Measurements from ENCODE around the gene SLC7A8. TPM values are rescaled to one million over a fixed set of nuclear protein-coding genes. Genes with fewer than 3 reads are reported as not detected.

The SLC7A8 gene
- total and polyA plus RNA-seq, 2 experiments from 2014 or later, result 117 to 124 TPM

DNA sequence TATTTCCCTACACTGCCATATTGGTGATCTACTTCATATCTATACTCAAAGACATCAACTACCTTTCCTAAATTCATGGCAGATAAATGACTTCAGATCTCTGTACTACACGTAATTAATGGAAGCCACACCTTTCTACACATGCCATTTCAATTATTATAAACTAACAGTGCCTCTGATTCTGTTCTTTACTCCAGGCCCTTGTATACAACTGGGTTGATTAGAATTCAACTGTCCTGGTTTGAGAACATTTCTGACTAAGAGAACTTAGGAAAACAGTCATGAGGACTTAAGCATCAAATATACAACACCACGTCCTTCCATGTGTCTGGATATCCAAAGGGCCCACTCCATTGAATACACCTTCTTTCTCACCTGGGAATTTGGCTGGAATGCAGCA is 90.4 kb downstream of the SLC7A8 start (continued):
- TF ChIP-seq ZNF462 (CRISPR knock-in tag; IDR thresholded peaks at IDR 0.05), result no peak
- no peak for TF ChIP-seq POLR2AphosphoS5 (IDR thresholded peaks at IDR 0.05; ENCODE audit: low read depth)
- no peak for TF ChIP-seq STAT1 (IDR thresholded peaks at IDR 0.05; ENCODE audit: unreplicated experiment)
- no peak for TF ChIP-seq ZNF114 (CRISPR knock-in tag; IDR thresholded peaks at IDR 0.05)

DNA sequence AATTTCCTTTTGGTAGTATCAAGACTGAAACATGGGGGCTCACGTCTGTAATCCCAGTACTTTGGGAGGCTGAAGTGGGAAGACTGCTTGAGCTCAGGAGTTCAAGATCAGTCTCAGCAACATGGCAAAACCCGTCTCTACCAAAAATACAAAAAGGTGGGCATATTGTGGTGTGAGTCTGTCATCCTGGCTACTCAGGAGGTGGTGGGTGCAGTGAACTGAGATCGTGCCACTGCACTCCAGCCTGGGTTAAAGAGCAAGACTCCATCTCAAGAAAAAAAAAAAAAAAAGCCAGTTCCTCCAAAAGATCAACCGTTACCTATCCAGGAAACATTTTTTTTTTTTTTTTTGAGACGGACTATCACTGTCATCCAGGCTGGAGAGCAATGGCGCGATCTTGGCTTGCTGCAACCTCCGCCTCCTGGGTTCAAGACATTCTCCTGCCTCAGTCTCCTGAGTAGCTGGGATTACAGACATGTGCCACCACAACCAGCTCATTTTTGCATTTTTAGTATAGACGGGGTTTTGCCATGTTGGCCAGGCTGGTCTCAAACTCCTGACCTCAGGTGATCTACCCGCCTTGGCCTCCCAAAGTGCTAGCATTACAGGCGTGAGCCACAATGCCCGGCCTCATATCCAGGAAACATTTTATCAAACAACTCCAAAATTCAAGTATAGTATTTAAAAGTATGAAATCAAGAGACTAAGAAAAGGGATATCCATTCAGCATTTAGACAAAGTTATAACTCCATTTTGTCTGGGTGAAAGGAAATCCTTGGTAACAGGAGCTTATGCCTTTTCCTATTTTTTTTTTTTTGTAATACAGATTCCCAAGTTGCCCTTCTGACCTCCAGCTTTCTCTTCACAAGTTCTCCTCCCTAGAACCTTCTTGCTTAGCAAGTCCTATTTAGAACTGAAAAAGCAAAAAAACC is 91.9 kb downstream of the SLC7A8 start:
- Histone ChIP-seq H3K36me3 (ENCODE audit: insufficient read depth) (peaks cover 50% of the 10 kb centered on the region), H3K27ac (ENCODE audit: low read depth) (no peak overlapping the region), H3K4me3 (no peak overlapping the region), H3K4me2 (no peak overlapping the region), H3K79me2 (replicated peaks; ENCODE audit: insufficient read depth) (peaks cover 62% of the 10 kb centered on the region), H3F3A (replicated peaks; ENCODE audit: low read depth) (no peaks in the 10 kb centered on the region; the same call in 1 of the 2 replicates), H2AFZ (no peak overlapping the region), H3K9me2 (ENCODE audit: insufficient read depth) (no peaks in the 10 kb centered on the region), H3K27me3 (ENCODE audit: insufficient read depth) (no peaks in the 10 kb centered on the region), H3K4me1 (ENCODE audit: insufficient read depth) (peaks cover 7% of the 10 kb centered on the region), H4K20me1 (replicated peaks; ENCODE audit: insufficient read depth) (peaks cover 26% of the 10 kb centered on the region)
- no peak overlapping the region for H3K27ac Mint-ChIP-seq
- peaks cover 2% of the 10 kb centered on the region; the same call in 2 of the 3 replicates for H3K4me1 Mint-ChIP-seq
- ATAC-seq (no peak), DNase-seq (ENCODE audit: low spot score) (no peak)
- no peaks in the 10 kb centered on the region for H3K9me3 Mint-ChIP-seq
- TF ChIP-seq EZH2phosphoT487 (IDR thresholded peaks at IDR 0.05; ENCODE audit: unreplicated experiment), result no peak
- no peak for TF ChIP-seq EZH2 (IDR thresholded peaks at IDR 0.05; ENCODE audit: low read depth, unreplicated experiment)
- TF ChIP-seq, protein P1, sequence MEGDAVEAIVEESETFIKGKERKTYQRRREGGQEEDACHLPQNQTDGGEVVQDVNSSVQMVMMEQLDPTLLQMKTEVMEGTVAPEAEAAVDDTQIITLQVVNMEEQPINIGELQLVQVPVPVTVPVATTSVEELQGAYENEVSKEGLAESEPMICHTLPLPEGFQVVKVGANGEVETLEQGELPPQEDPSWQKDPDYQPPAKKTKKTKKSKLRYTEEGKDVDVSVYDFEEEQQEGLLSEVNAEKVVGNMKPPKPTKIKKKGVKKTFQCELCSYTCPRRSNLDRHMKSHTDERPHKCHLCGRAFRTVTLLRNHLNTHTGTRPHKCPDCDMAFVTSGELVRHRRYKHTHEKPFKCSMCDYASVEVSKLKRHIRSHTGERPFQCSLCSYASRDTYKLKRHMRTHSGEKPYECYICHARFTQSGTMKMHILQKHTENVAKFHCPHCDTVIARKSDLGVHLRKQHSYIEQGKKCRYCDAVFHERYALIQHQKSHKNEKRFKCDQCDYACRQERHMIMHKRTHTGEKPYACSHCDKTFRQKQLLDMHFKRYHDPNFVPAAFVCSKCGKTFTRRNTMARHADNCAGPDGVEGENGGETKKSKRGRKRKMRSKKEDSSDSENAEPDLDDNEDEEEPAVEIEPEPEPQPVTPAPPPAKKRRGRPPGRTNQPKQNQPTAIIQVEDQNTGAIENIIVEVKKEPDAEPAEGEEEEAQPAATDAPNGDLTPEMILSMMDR (conservative IDR thresholded peaks at IDR 0.05; ENCODE audit: low read depth in 2 of 2), result no peak
- TF ChIP-seq, protein P2, sequence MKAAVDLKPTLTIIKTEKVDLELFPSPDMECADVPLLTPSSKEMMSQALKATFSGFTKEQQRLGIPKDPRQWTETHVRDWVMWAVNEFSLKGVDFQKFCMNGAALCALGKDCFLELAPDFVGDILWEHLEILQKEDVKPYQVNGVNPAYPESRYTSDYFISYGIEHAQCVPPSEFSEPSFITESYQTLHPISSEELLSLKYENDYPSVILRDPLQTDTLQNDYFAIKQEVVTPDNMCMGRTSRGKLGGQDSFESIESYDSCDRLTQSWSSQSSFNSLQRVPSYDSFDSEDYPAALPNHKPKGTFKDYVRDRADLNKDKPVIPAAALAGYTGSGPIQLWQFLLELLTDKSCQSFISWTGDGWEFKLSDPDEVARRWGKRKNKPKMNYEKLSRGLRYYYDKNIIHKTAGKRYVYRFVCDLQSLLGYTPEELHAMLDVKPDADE (IDR thresholded peaks at IDR 0.05), result no peak
- no peak for TF ChIP-seq POLR2AphosphoS5 (IDR thresholded peaks at IDR 0.05; ENCODE audit: low read depth)
- no peak for TF ChIP-seq JUNB (IDR thresholded peaks at IDR 0.05; ENCODE audit: unreplicated experiment)
- TF ChIP-seq REST (IDR thresholded peaks at IDR 0.05; ENCODE audit: unreplicated experiment), result no peak
- no peak for TF ChIP-seq STAT1 (IDR thresholded peaks at IDR 0.05; ENCODE audit: unreplicated experiment)
- TF ChIP-seq CREB1 (CRISPR knock-in tag; IDR thresholded peaks at IDR 0.05; ENCODE audit: low read depth), result no peak
- no peak overlapping the region for H3K4me3 Mint-ChIP-seq
- H3K36me3 Mint-ChIP-seq (ENCODE audit: low read depth), result peaks cover 58% of the 10 kb centered on the region
- peaks cover 2% of the 10 kb centered on the region for H3K27me3 Mint-ChIP-seq (ENCODE audit: insufficient read depth, low read depth, poor library complexity)
